ENCODE results near the gene PPP2R5E. TPM values are rescaled to one million over a fixed set of nuclear protein-coding genes. Genes with fewer than 3 reads are reported as not detected.

Gene PPP2R5E
- total RNA-seq, 1 donor from 2014 or later, result 43.7 TPM

- Mint-ChIP-seq H3K4me1 (ENCODE audit: unreplicated experiment) (peaks cover 6% of the 10 kb centered on the region), H3K27me3 (ENCODE audit: unreplicated experiment) (peaks cover 2% of the 10 kb centered on the region), H3K4me3 (ENCODE audit: unreplicated experiment) (no peak overlapping the region), H3K27ac (ENCODE audit: unreplicated experiment) (no peak overlapping the region), H3K36me3 (ENCODE audit: low read depth, unreplicated experiment) (no peaks in the 10 kb centered on the region), H3K9me3 (ENCODE audit: unreplicated experiment) (no peaks in the 10 kb centered on the region)
- no peak for DNase-seq (ENCODE audit: low spot score)
- no peak for TF ChIP-seq CTCF (IDR thresholded peaks at IDR 0.05; ENCODE audit: unreplicated experiment)
Measured at GRCh38 chr14:63460680-63461369, 82.4 kb downstream of the PPP2R5E start.

GRCh38 chr14:63459738-63460137 is 83.4 kb downstream of the PPP2R5E start:
- peaks cover 2% of the 10 kb centered on the region for H3K27me3 Mint-ChIP-seq (ENCODE audit: unreplicated experiment)
- TF ChIP-seq CTCF (IDR thresholded peaks at IDR 0.05; ENCODE audit: unreplicated experiment), result no peak
- H3K9me3 Mint-ChIP-seq (ENCODE audit: unreplicated experiment), result no peaks in the 10 kb centered on the region

GRCh38 chr14:63457498-63457897 is 85.7 kb downstream of the PPP2R5E start:
- H3K36me3 Mint-ChIP-seq (ENCODE audit: low read depth, unreplicated experiment), result no peaks in the 10 kb centered on the region
- peaks cover 2% of the 10 kb centered on the region for H3K27me3 Mint-ChIP-seq (ENCODE audit: unreplicated experiment)
- H3K9me3 Mint-ChIP-seq (ENCODE audit: unreplicated experiment), result no peaks in the 10 kb centered on the region
- no peak overlapping the region for H3K4me3 Mint-ChIP-seq (ENCODE audit: unreplicated experiment)
- no peak for TF ChIP-seq CTCF (IDR thresholded peaks at IDR 0.05; ENCODE audit: unreplicated experiment)
- no peak overlapping the region for H3K27ac Mint-ChIP-seq (ENCODE audit: unreplicated experiment)
- H3K4me1 Mint-ChIP-seq (ENCODE audit: unreplicated experiment), result peaks cover 10% of the 10 kb centered on the region
- no peak for DNase-seq (ENCODE audit: low spot score)

More at GRCh38 chr14:63459738-63460137, 83.4 kb downstream of the PPP2R5E start:
- Mint-ChIP-seq H3K4me1 (ENCODE audit: unreplicated experiment) (peaks cover 10% of the 10 kb centered on the region), H3K4me3 (ENCODE audit: unreplicated experiment) (no peak overlapping the region), H3K27ac (ENCODE audit: unreplicated experiment) (no peak overlapping the region), H3K36me3 (ENCODE audit: low read depth, unreplicated experiment) (no peaks in the 10 kb centered on the region)
- DNase-seq (ENCODE audit: low spot score), result no peak

- peaks cover 5% of the 10 kb centered on the region for H3K27me3 Mint-ChIP-seq (ENCODE audit: unreplicated experiment)
- H3K9me3 Mint-ChIP-seq (ENCODE audit: unreplicated experiment), result no peaks in the 10 kb centered on the region
- no peaks in the 10 kb centered on the region for H3K36me3 Mint-ChIP-seq (ENCODE audit: low read depth, unreplicated experiment)
- no peak overlapping the region for H3K4me3 Mint-ChIP-seq (ENCODE audit: unreplicated experiment)
- peak overlapping the region; percentile 55 for H3K27ac Mint-ChIP-seq (ENCODE audit: unreplicated experiment)
- H3K4me1 Mint-ChIP-seq (ENCODE audit: unreplicated experiment), result peaks cover 23% of the 10 kb centered on the region
- DNase-seq (ENCODE audit: low spot score), result no peak
- no peak for TF ChIP-seq CTCF (IDR thresholded peaks at IDR 0.05; ENCODE audit: unreplicated experiment)
Measured at GRCh38 chr14:63454863-63455622, 88.1 kb downstream of the PPP2R5E start.

- no peak for DNase-seq (ENCODE audit: low spot score)
- Mint-ChIP-seq H3K9me3 (ENCODE audit: unreplicated experiment) (no peaks in the 10 kb centered on the region), H3K27me3 (ENCODE audit: unreplicated experiment) (peaks cover 5% of the 10 kb centered on the region), H3K36me3 (ENCODE audit: low read depth, unreplicated experiment) (no peaks in the 10 kb centered on the region), H3K4me3 (ENCODE audit: unreplicated experiment) (no peak overlapping the region), H3K4me1 (ENCODE audit: unreplicated experiment) (peaks cover 23% of the 10 kb centered on the region), H3K27ac (ENCODE audit: unreplicated experiment) (no peak overlapping the region)
- TF ChIP-seq CTCF (IDR thresholded peaks at IDR 0.05; ENCODE audit: unreplicated experiment), result no peak
Measured at GRCh38 chr14:63454436-63454835, 88.7 kb downstream of the PPP2R5E start.

Data from endothelial cell (in vitro differentiated cells).